ENCODE results near the gene PNPLA1. TPM values are rescaled to one million over a fixed set of nuclear protein-coding genes. Genes with fewer than 3 reads are reported as not detected.

The PNPLA1 gene
- total RNA-seq, 1 experiment from 2014 or later, result not detected

DNA sequence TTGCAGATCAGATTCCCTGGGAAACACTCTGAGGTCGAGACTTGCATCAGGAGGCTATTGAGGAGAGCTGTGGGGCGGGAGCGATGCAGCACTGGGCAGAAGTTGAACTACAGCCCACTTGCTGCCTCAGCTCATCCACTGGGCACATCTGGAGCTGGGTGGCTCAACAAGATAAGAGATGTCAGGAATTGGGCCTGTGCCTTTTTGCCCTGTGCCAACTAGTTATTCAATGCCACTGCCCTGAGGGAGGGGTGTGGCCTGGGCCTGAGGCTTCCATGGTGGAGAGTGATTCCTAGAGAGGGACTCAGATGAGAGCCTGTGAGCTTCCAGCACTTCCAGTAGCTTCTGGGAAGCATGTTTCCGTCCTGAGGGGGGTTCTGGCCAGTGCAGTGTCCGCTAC, 40.6 kb upstream of the PNPLA1 start (continued):
- TF ChIP-seq, protein P1, sequence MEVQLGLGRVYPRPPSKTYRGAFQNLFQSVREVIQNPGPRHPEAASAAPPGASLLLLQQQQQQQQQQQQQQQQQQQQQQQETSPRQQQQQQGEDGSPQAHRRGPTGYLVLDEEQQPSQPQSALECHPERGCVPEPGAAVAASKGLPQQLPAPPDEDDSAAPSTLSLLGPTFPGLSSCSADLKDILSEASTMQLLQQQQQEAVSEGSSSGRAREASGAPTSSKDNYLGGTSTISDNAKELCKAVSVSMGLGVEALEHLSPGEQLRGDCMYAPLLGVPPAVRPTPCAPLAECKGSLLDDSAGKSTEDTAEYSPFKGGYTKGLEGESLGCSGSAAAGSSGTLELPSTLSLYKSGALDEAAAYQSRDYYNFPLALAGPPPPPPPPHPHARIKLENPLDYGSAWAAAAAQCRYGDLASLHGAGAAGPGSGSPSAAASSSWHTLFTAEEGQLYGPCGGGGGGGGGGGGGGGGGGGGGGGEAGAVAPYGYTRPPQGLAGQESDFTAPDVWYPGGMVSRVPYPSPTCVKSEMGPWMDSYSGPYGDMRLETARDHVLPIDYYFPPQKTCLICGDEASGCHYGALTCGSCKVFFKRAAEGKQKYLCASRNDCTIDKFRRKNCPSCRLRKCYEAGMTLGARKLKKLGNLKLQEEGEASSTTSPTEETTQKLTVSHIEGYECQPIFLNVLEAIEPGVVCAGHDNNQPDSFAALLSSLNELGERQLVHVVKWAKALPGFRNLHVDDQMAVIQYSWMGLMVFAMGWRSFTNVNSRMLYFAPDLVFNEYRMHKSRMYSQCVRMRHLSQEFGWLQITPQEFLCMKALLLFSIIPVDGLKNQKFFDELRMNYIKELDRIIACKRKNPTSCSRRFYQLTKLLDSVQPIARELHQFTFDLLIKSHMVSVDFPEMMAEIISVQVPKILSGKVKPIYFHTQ (CRISPR knock-in tag; IDR thresholded peaks at IDR 0.05), result no peak
- TF ChIP-seq, protein P2, sequence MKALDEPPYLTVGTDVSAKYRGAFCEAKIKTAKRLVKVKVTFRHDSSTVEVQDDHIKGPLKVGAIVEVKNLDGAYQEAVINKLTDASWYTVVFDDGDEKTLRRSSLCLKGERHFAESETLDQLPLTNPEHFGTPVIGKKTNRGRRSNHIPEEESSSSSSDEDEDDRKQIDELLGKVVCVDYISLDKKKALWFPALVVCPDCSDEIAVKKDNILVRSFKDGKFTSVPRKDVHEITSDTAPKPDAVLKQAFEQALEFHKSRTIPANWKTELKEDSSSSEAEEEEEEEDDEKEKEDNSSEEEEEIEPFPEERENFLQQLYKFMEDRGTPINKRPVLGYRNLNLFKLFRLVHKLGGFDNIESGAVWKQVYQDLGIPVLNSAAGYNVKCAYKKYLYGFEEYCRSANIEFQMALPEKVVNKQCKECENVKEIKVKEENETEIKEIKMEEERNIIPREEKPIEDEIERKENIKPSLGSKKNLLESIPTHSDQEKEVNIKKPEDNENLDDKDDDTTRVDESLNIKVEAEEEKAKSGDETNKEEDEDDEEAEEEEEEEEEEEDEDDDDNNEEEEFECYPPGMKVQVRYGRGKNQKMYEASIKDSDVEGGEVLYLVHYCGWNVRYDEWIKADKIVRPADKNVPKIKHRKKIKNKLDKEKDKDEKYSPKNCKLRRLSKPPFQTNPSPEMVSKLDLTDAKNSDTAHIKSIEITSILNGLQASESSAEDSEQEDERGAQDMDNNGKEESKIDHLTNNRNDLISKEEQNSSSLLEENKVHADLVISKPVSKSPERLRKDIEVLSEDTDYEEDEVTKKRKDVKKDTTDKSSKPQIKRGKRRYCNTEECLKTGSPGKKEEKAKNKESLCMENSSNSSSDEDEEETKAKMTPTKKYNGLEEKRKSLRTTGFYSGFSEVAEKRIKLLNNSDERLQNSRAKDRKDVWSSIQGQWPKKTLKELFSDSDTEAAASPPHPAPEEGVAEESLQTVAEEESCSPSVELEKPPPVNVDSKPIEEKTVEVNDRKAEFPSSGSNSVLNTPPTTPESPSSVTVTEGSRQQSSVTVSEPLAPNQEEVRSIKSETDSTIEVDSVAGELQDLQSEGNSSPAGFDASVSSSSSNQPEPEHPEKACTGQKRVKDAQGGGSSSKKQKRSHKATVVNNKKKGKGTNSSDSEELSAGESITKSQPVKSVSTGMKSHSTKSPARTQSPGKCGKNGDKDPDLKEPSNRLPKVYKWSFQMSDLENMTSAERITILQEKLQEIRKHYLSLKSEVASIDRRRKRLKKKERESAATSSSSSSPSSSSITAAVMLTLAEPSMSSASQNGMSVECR (CRISPR knock-in tag; IDR thresholded peaks at IDR 0.05; ENCODE audit: borderline replicate concordance), result no peak
- TF ChIP-seq JUN (CRISPR knock-in tag; IDR thresholded peaks at IDR 0.05) (no peak), NR1H2 (CRISPR knock-in tag; IDR thresholded peaks at IDR 0.05) (no peak), ZNF317 (CRISPR knock-in tag; IDR thresholded peaks at IDR 0.05; ENCODE audit: borderline replicate concordance, low read depth) (no peak), SP1 (CRISPR knock-in tag; conservative IDR thresholded peaks at IDR 0.05) (no peak)
- TF ChIP-seq, protein P3, sequence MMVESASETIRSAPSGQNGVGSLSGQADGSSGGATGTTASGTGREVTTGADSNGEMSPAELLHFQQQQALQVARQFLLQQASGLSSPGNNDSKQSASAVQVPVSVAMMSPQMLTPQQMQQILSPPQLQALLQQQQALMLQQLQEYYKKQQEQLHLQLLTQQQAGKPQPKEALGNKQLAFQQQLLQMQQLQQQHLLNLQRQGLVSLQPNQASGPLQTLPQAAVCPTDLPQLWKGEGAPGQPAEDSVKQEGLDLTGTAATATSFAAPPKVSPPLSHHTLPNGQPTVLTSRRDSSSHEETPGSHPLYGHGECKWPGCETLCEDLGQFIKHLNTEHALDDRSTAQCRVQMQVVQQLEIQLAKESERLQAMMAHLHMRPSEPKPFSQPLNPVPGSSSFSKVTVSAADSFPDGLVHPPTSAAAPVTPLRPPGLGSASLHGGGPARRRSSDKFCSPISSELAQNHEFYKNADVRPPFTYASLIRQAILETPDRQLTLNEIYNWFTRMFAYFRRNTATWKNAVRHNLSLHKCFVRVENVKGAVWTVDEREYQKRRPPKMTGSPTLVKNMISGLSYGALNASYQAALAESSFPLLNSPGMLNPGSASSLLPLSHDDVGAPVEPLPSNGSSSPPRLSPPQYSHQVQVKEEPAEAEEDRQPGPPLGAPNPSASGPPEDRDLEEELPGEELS (CRISPR knock-in tag; IDR thresholded peaks at IDR 0.05), result no peak

DNA sequence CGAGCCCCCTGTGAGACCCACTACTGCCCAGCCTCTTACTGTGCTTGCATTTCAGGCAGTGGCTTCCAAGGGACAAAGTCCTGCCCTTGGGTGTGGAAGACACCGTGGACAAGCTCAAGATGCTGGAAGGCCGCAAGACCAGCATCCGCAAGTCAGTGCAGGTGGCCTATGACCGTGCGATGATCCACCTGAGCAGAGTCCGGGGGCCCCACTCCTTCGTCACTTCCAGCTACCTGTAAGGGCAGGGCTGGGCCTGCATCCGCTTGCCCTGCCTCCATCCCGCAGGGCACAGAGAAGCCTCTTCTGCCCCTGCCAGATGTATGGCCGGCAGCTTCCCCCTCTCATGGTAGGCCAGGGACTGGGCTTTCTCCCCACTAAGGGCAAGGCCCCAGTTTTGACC, 39.5 kb upstream of the PNPLA1 start:
- TF ChIP-seq, protein P4, sequence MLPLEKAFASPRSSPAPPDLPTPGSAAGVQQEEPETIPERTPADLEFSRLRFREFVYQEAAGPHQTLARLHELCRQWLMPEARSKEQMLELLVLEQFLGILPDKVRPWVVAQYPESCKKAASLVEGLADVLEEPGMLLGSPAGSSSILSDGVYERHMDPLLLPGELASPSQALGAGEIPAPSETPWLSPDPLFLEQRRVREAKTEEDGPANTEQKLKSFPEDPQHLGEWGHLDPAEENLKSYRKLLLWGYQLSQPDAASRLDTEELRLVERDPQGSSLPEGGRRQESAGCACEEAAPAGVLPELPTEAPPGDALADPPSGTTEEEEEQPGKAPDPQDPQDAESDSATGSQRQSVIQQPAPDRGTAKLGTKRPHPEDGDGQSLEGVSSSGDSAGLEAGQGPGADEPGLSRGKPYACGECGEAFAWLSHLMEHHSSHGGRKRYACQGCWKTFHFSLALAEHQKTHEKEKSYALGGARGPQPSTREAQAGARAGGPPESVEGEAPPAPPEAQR (CRISPR knock-in tag; IDR thresholded peaks at IDR 0.05), result no peak
- TF ChIP-seq, protein P5, sequence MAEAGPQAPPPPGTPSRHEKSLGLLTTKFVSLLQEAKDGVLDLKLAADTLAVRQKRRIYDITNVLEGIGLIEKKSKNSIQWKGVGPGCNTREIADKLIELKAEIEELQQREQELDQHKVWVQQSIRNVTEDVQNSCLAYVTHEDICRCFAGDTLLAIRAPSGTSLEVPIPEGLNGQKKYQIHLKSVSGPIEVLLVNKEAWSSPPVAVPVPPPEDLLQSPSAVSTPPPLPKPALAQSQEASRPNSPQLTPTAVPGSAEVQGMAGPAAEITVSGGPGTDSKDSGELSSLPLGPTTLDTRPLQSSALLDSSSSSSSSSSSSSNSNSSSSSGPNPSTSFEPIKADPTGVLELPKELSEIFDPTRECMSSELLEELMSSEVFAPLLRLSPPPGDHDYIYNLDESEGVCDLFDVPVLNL (CRISPR knock-in tag; IDR thresholded peaks at IDR 0.05; ENCODE audit: borderline replicate concordance, low read depth), result no peak
- TF ChIP-seq HMGA2 (CRISPR knock-in tag; IDR thresholded peaks at IDR 0.05) (no peak), GTF2I (CRISPR knock-in tag; conservative IDR thresholded peaks at IDR 0.05) (no peak), ATF1 (CRISPR knock-in tag; IDR thresholded peaks at IDR 0.05) (no peak), CBFB (CRISPR knock-in tag; IDR thresholded peaks at IDR 0.05; ENCODE audit: low read depth) (no peak), GABPB1 (CRISPR knock-in tag; IDR thresholded peaks at IDR 0.05) (no peak)
- TF ChIP-seq, protein P6, sequence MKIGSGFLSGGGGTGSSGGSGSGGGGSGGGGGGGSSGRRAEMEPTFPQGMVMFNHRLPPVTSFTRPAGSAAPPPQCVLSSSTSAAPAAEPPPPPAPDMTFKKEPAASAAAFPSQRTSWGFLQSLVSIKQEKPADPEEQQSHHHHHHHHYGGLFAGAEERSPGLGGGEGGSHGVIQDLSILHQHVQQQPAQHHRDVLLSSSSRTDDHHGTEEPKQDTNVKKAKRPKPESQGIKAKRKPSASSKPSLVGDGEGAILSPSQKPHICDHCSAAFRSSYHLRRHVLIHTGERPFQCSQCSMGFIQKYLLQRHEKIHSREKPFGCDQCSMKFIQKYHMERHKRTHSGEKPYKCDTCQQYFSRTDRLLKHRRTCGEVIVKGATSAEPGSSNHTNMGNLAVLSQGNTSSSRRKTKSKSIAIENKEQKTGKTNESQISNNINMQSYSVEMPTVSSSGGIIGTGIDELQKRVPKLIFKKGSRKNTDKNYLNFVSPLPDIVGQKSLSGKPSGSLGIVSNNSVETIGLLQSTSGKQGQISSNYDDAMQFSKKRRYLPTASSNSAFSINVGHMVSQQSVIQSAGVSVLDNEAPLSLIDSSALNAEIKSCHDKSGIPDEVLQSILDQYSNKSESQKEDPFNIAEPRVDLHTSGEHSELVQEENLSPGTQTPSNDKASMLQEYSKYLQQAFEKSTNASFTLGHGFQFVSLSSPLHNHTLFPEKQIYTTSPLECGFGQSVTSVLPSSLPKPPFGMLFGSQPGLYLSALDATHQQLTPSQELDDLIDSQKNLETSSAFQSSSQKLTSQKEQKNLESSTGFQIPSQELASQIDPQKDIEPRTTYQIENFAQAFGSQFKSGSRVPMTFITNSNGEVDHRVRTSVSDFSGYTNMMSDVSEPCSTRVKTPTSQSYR (CRISPR knock-in tag; IDR thresholded peaks at IDR 0.05), result no peak
- no peaks in the 10 kb centered on the region for H3K27me3 Mint-ChIP-seq (ENCODE audit: low read depth)
- H3K4me1 Mint-ChIP-seq, result peaks cover under 1% of the 10 kb centered on the region; the same call in 1 of the 2 replicates
- H3K4me3 Mint-ChIP-seq, result no peak overlapping the region
- ChIA-PET POLR2A (no interaction called here), CTCF (interaction anchor here (1.2 kb wide), 1 partner anchor 15 kb away, joined by 3 read pairs; no protein-coding TSS in a partner anchor)
- H3K36me3 Mint-ChIP-seq, result peaks cover 36% of the 10 kb centered on the region
- DNase-seq (ENCODE audit: low spot score) (no peak), ATAC-seq (no peak)
- H3K9me3 Mint-ChIP-seq, result no peaks in the 10 kb centered on the region
- no peak overlapping the region for H3K27ac Mint-ChIP-seq

All from WTC11 (cell line).